Stimulated activated effector memory CD8-positive, alpha-beta T cell treated with anti-CD3 and anti-CD28 coated beads, Interleukin-12 subunit alpha, Interleukin-12 subunit beta, amount 100 ng/mL, for 72 hours (primary cell): Measurements from ENCODE around the gene RNF41.
"Not testable (repeated sequence)": the region's sequence is repeated elsewhere in the genome, so short reads cannot be mapped to it uniquely, and the experiment has no call there.

Experiments
- ATAC-seq: fragments of 150-1000 bp; cut with Tn5 transposase; 2 replicates; pipeline ENCODE4 v1.10.0; 2021
- DNase-seq, 2 donors: peaks; one replicate each; pipeline ENCODE4 v3.0.0; 2021 to 2022; ENCODE audit warnings: low spot score in 2 of 2
- H3K27ac Mint-ChIP-seq: one replicate; pipeline ENCODE4 v1.8.0; 2022; ENCODE audit warnings: mild to moderate bottlenecking, mixed read lengths
- H3K36me3 Mint-ChIP-seq: one replicate; pipeline ENCODE4 v1.8.0; 2022; ENCODE audit warnings: mild to moderate bottlenecking, mixed read lengths
- H3K4me1 Mint-ChIP-seq: one replicate; pipeline ENCODE4 v1.8.0; 2022; ENCODE audit warnings: mixed read lengths
- H3K4me3 Mint-ChIP-seq: one replicate; pipeline ENCODE4 v1.8.0; 2022; ENCODE audit warnings: mild to moderate bottlenecking, mixed read lengths
- H3K9me3 Mint-ChIP-seq: one replicate; pipeline ENCODE4 v1.8.0; 2022; ENCODE audit warnings: mixed read lengths

RNF41 gene

DNA sequence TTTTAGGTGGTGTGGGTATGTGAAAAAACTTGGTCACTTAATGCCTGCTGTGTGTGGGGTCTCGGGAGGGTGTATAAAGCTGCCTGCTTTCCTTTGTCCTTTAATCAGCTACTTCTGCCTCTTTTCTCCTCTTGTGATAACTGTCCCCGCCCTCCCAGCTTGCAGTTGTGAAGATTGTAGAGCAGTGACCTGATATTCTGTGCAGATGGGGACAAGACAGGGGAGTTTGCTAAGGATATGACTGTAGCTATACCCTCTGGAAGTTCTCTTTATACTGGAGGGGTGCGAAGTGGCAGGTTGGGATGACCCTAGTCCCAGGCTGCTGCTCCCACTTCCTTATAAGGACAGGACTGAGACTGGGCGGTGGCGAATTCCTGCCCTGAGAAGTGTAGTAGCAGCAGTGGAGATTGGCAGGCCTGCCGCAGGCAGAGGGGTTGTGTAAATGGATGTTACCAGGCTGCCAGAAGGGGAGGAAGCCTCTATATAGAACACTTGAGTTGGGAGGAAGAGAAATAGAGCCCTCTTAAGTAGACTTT lies 62.7 kb downstream of the RNF41 start:
- H3K27ac Mint-ChIP-seq = peak overlapping the region; percentile 98
- ATAC-seq (no peak), DNase-seq (no peak)
- H3K36me3 Mint-ChIP-seq = peaks cover 98% of the 10 kb centered on the region
- H3K4me3 Mint-ChIP-seq = peak overlapping the region; percentile 97
- H3K9me3 Mint-ChIP-seq = no peaks in the 10 kb centered on the region
- H3K4me1 Mint-ChIP-seq = peaks cover 70% of the 10 kb centered on the region

DNA sequence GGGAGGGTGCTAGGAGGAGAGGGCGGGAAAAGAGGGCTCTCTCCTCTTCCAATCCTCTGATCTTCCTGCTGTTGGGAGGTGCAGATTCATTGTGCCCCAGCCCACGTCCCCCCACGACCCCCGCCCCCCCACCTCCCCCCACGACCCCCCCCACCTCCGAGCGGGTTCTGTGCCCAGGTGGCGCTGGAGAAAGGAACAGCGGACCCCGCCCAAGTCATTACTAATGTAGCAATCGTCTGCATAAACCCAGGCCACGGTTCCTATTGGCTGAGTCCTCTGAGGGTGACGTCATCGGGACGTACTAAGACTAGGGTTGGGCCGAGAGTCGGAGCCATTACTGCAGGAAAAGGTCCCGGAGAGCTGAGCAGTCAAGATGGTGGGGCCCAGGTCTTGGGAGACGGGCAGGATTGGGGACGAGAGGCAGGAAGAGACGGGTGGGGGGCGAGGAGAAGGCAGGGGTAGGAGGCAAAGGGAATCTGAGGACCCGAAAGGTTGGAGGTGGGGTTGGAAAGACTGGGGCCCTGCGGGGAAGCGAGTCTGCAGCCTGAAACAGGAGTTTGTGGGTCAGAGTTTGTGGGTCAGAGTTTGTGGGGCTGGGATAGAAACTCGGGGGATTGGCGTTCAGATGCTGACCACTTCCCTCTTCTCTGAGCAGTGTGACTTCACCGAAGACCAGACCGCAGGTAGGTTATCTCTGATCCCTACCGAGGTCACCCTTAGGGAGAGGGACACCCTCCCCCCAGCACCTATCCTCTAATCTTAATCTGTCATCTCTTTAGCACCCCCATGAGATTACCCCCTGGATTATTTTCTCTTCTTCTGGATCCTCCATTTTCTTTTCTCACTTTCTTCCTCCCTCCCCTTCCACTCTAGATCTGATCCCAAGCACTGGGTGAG lies 63.4 kb downstream of the RNF41 start, which contains the start of gene MYL6:
MYL6 (plus strand) TSS at position 331 of the 897 bp plus-strand sequence; CDS start at position 374, 43 bp downstream.
- Mint-ChIP-seq H3K27ac (peak within 1 kb of the TSS; percentile 98), H3K36me3 (peaks cover 91% of the 10 kb centered on the region), H3K4me1 (peaks cover 77% of the 10 kb centered on the region), H3K9me3 (no peaks in the 10 kb centered on the region), H3K4me3 (peak within 1 kb of the TSS; percentile 97)
- peak; percentile 92 for ATAC-seq
- peak; percentile 74 to 93 for DNase-seq

DNA sequence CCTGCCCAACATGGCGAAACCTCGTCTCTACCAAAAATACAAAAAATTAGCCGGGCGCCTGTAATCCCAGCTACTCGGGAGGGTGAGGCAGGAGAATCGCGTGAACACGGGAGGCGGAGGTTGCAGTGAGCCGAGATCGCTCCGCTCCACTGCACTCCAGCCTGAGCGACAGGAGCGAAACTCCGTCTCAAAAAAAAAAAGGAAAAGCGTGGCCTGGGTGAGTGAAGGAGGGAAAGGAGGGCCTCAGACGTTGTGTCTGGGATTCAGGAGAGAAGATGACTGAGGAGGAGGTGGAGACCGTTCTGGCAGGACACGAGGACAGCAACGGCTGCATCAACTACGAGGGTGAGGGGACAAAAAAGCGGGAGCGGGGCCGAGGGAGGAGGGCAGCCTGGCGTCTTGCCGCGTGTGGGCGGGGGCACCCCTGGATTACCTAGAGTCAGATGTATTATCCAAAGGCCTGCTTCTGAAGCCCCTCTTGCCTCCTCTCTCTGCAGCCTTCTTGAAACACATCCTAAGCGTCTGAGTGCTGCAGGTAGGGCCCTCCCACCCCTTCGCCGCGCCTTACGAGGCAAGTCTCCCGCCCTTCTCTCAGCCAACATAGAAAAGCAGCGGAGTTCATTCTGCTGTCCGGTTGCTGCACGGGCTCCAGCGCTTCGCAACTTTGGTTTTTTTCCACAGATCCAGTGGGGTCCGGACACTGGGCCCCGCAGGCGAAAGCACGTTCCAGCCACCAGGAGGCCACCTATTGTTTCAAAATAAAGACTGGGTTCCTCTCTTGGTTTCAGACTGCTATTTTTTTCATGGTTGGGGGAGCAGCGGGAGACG lies 64.3 kb downstream of the RNF41 start:
- peak overlapping the region; percentile 98 for H3K27ac Mint-ChIP-seq
- peaks cover 81% of the 10 kb centered on the region for H3K4me1 Mint-ChIP-seq
- peak in 1 of 2 donors; percentile 79 for DNase-seq
- H3K36me3 Mint-ChIP-seq = peaks cover 83% of the 10 kb centered on the region
- peak overlapping the region; percentile 97 for H3K4me3 Mint-ChIP-seq
- no peaks in the 10 kb centered on the region for H3K9me3 Mint-ChIP-seq
- peak; percentile 56 for ATAC-seq

DNA sequence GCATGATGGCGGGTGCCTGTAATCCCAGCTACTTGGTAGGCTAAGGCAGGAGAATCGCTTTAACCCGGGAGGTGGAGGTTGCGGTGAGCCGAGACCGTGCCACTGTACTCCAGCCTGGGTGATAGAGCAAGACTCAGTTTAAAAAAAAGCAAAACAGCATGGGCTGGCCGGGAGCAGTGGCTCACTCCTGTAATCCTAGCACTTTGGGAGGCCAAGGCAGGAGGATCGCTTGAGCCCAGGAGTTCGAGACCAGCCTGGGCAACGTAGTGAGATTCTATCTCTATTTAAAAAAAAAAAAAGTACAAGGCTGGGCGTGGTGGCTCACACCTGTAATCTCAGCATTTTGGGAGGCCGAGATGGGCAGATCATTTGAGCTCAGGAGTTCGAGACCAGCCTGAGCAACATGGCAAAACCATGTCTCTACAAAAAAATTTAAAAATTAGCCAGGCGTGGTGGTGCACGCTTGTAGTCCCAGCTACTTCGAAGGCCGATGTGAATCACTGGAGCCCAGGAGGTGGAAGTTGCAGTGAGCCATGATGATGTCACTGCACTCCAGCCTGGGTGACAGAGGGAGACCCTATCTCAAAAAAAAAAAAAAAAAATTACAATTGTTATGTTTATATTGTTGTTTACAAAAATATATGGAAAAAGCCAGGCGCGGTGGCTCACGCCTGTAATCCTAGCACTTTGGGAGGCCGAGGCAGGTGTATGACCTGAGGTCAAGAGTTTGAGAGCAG lies 65.1 kb downstream of the RNF41 start:
- not testable (repeated sequence) for ATAC-seq, DNase-seq, H3K9me3 Mint-ChIP-seq
- peak overlapping the region; percentile 97 for H3K4me3 Mint-ChIP-seq
- H3K27ac Mint-ChIP-seq = peak overlapping the region; percentile 98
- H3K4me1 Mint-ChIP-seq = peaks cover 79% of the 10 kb centered on the region
- H3K36me3 Mint-ChIP-seq = peaks cover 82% of the 10 kb centered on the region

DNA sequence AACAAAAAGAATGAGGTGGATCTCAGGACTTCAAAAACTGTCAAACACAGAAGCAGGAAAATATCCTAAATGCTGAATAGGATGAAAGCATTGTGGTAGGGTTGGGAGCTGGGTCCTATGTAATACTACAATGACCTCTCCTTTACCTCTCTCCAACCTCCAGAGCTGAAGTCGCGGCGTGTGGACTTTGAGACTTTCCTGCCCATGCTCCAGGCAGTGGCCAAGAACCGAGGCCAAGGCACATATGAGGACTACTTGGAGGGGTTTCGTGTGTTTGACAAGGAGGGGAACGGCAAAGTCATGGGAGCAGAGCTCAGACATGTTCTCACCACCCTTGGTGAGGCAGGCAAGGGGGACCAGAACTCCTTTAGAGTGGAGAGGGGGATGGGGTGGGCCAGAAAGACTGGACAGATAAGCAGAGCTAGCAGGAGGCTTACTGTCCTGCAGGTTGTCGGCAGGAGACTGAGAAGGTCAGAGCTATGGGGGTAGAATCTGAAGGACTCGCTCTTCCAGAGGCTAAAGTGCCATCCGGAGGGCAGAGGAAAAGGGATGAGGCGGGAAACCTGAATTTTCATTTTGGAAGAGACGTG lies 66.4 kb downstream of the RNF41 start:
- ATAC-seq (no peak), DNase-seq (no peak)
- Mint-ChIP-seq H3K9me3 (no peaks in the 10 kb centered on the region), H3K4me3 (peak overlapping the region; percentile 6), H3K4me1 (peaks cover 79% of the 10 kb centered on the region), H3K36me3 (peaks cover 82% of the 10 kb centered on the region), H3K27ac (peak overlapping the region; percentile 98)

DNA sequence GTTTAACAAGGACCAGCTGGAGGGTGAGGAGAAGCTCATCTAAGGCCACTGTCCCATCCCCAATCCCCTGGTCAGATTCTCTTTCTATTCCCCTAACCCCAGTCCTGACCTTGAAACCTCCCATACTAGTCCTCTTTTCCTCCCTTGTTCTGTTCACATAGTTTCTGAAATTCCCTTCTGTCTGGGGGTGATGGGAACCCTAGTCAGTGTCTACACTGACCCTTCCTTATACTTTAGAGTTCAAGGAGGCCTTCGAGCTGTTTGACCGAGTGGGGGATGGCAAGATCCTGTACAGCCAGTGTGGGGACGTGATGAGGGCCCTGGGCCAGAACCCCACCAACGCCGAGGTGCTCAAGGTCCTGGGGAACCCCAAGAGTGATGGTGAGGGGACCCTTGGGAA lies 66.9 kb downstream of the RNF41 start:
- peaks cover 77% of the 10 kb centered on the region for H3K4me1 Mint-ChIP-seq

DNA sequence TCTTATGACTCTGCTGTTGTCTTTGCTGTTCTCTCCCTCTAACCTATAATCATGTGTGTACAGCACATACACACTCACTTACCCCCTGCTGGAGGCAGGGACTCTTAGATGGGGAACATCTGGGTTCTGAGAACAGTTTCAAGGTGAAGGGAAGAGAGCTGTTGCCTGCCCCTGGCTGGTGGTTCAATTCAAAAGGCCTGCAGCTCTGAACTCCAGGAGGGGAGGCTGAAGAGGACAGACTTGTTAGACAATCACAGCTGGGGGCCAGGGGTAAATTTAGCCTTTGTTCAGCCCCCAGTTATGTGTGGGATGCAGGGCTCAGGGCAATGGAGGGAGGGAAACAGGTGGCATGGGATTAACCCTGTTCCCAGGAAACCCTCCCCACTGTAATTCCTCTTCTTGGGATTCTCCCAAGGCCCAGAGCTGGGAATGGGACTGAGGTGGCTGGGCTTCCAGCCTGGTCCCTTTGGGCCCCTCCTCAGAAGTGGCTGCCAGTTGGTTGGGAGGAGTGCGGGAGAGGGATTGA lies 67.4 kb downstream of the RNF41 start:
- peaks cover 72% of the 10 kb centered on the region for H3K4me1 Mint-ChIP-seq
- no peak for DNase-seq

More for the DNA sequence above, 66.9 kb downstream of the RNF41 start:
- ATAC-seq (no peak), DNase-seq (no peak)
- H3K4me3 Mint-ChIP-seq = no peak overlapping the region
- no peaks in the 10 kb centered on the region for H3K9me3 Mint-ChIP-seq
- peak overlapping the region; percentile 98 for H3K27ac Mint-ChIP-seq
- H3K36me3 Mint-ChIP-seq = peaks cover 82% of the 10 kb centered on the region

DNA sequence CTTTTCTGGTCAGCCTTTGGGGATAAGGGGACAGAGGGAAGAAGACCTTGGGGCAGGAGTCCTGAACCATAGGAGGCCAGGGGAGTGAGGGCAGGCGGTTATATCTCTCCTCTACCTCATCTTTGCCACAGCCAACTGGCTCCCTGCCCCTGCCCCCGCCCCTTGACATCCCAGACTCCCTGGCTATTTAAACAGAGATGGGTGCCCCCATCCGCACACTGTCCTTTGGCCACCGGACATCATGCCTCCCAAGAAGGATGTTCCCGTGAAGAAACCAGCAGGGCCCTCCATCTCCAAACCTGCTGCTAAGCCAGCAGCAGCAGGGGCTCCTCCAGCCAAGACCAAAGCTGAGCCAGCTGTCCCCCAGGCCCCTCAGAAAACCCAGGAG lies 68.0 kb downstream of the RNF41 start:
- Mint-ChIP-seq H3K4me1 (peaks cover 66% of the 10 kb centered on the region), H3K9me3 (no peaks in the 10 kb centered on the region), H3K4me3 (peak overlapping the region; percentile 87), H3K36me3 (peaks cover 72% of the 10 kb centered on the region), H3K27ac (peak overlapping the region; percentile 98)
- no peak for ATAC-seq
- no peak for DNase-seq

More for the DNA sequence above, 67.4 kb downstream of the RNF41 start:
- no peak for ATAC-seq
- Mint-ChIP-seq H3K27ac (peak overlapping the region; percentile 98), H3K9me3 (no peaks in the 10 kb centered on the region), H3K4me3 (no peak overlapping the region), H3K36me3 (peaks cover 79% of the 10 kb centered on the region)

DNA sequence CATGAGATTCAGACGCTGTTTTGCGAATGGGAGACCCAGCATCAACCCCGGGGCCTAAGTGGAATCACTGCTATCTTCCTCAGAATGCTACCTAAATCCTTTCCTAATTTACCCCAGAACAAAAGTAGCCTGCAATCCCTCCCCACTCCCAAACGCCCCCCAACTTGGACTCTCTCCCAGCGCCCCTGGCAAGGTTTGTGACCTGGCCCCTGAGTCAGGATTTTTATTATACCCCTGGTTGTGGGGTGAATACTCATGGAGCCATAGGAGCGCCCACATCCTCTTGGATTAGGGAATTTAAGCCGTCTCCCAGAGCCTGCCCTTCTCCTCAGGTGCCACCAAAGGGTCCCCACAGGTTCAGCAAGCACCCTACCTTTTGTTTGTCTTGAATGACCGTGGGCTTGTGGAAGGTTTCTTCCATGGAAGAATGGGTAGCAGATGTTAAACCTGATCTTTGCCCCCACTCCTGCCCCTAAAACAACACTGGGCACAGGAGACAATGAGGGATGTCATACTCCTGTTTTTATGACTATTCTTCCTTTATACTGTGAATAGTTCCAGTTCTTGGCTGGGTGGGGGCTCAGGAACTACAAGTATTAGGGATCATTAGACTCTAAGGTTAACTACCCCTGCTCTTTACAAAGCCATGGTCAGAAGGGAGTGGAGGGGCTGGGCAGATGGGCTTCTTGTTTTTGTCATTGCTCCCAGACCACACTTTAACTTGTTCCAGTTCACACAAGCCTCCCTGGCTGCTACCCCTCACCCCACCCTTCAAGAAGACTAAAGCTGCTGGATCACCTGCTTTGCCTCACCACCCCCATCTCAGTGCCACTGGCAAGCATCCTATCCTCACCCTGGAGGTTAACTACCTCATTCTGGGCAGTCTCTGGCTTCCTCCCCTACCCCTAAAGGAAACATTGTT lies 68.7 kb downstream of the RNF41 start:
- Mint-ChIP-seq H3K36me3 (peaks cover 66% of the 10 kb centered on the region), H3K4me1 (peaks cover 62% of the 10 kb centered on the region), H3K27ac (peak overlapping the region; percentile 98), H3K4me3 (peak overlapping the region; percentile 87), H3K9me3 (no peaks in the 10 kb centered on the region)
- DNase-seq (no peak), ATAC-seq (no peak)
